HG02852 (cell line): ENCODE results near the gene CPB2.

ENCODE experiments used
- ATAC-seq: cut with Tn5 transposase; IDR thresholded peaks from one replicate; pipeline ENCODE4 v1.9.1; 2021; ENCODE audit warnings: mild to moderate bottlenecking, moderate library complexity; ENCODE audit not compliant: unreplicated experiment

CPB2 gene

GRCh38 chr13:46100191-46100815, 4.5 kb downstream of the CPB2 start:
- ATAC-seq, result peak; percentile 52

GRCh38 chr13:46097663-46098062, 7.2 kb downstream of the CPB2 start:
- ATAC-seq, result no peak

GRCh38 chr13:46097015-46097414, 7.8 kb downstream of the CPB2 start:
- no peak for ATAC-seq

- no peak for ATAC-seq
Measured at GRCh38 chr13:46094478-46094877, 10.4 kb downstream of the CPB2 start.

GRCh38 chr13:46088821-46089562, 15.8 kb downstream of the CPB2 start:
- ATAC-seq, result no peak

- no peak for ATAC-seq
Measured at GRCh38 chr13:46087481-46087880, 17.4 kb downstream of the CPB2 start.

- no peak for ATAC-seq
Measured at GRCh38 chr13:46086985-46087384, 17.8 kb downstream of the CPB2 start.

GRCh38 chr13:46086421-46086922, 18.4 kb downstream of the CPB2 start:
- ATAC-seq, result no peak

GRCh38 chr13:46085737-46086136, 19.1 kb downstream of the CPB2 start:
- no peak for ATAC-seq

GRCh38 chr13:46082324-46082723, 22.5 kb downstream of the CPB2 start:
- no peak for ATAC-seq

GRCh38 chr13:46079770-46080169, 25.1 kb downstream of the CPB2 start:
- ATAC-seq, result no peak

GRCh38 chr13:46077265-46077664, 27.6 kb downstream of the CPB2 start:
- ATAC-seq, result no peak

- no peak for ATAC-seq
Measured at GRCh38 chr13:46076827-46077226, 28.0 kb downstream of the CPB2 start.

- no peak for ATAC-seq
Measured at GRCh38 chr13:46075811-46076210, 29.0 kb downstream of the CPB2 start.

- peak; percentile 95 for ATAC-seq
Measured at GRCh38 chr13:46071590-46072249, 33.1 kb downstream of the CPB2 start.

GRCh38 chr13:46063292-46063691, 41.5 kb downstream of the CPB2 start:
- ATAC-seq, result no peak

GRCh38 chr13:46062185-46062584, 42.6 kb downstream of the CPB2 start:
- no peak for ATAC-seq

- ATAC-seq, result no peak
Measured at GRCh38 chr13:46059405-46059804, 45.4 kb downstream of the CPB2 start.

GRCh38 chr13:46058268-46058667, 46.6 kb downstream of the CPB2 start:
- ATAC-seq, result no peak

- ATAC-seq, result no peak
Measured at GRCh38 chr13:46057256-46058015, 47.4 kb downstream of the CPB2 start.
